Measurements from ENCODE around the gene NOX4.

NOX4 gene

GRCh38 chr11:89521792-89522191 is 30.6 kb upstream of the NOX4 start:
- no peak for DNase-seq (ENCODE audit: low spot score)
- in situ Hi-C loops (cut with MboI; ENCODE audit: low pct_unique_long_range_greater_than_20kb, low sequenced_read_pairs, unreplicated experiment), result no loop called here
- no peak for TF ChIP-seq CTCF (IDR thresholded peaks at IDR 0.05; ENCODE audit: extremely low read depth, insufficient read depth, missing control alignments)

GRCh38 chr11:89521294-89521693 is 30.1 kb upstream of the NOX4 start:
- no peak for DNase-seq (ENCODE audit: low spot score)
- in situ Hi-C loops (cut with MboI; ENCODE audit: low pct_unique_long_range_greater_than_20kb, low sequenced_read_pairs, unreplicated experiment), result no loop called here
- no peak for TF ChIP-seq CTCF (IDR thresholded peaks at IDR 0.05; ENCODE audit: extremely low read depth, insufficient read depth, missing control alignments)

GRCh38 chr11:89516496-89516895 is 25.3 kb upstream of the NOX4 start:
- TF ChIP-seq CTCF (IDR thresholded peaks at IDR 0.05; ENCODE audit: extremely low read depth, insufficient read depth, missing control alignments), result no peak
- in situ Hi-C loops (cut with MboI; ENCODE audit: low pct_unique_long_range_greater_than_20kb, low sequenced_read_pairs, unreplicated experiment), result no loop called here
- DNase-seq (ENCODE audit: low spot score), result no peak

- in situ Hi-C loops (cut with MboI; ENCODE audit: low pct_unique_long_range_greater_than_20kb, low sequenced_read_pairs, unreplicated experiment), result no loop called here
- no peak for DNase-seq (ENCODE audit: low spot score)
- TF ChIP-seq CTCF (IDR thresholded peaks at IDR 0.05; ENCODE audit: extremely low read depth, insufficient read depth, missing control alignments), result no peak
Observed at GRCh38 chr11:89508544-89508943, 17.4 kb upstream of the NOX4 start.

GRCh38 chr11:89504270-89504669 is 13.1 kb upstream of the NOX4 start:
- in situ Hi-C loops (cut with MboI; ENCODE audit: low pct_unique_long_range_greater_than_20kb, low sequenced_read_pairs, unreplicated experiment), result no loop called here
- TF ChIP-seq CTCF (IDR thresholded peaks at IDR 0.05; ENCODE audit: extremely low read depth, insufficient read depth, missing control alignments), result no peak

GRCh38 chr11:89503422-89503821 is 12.2 kb upstream of the NOX4 start:
- in situ Hi-C loops (cut with MboI; ENCODE audit: low pct_unique_long_range_greater_than_20kb, low sequenced_read_pairs, unreplicated experiment), result no loop called here
- DNase-seq (ENCODE audit: low spot score), result no peak
- TF ChIP-seq CTCF (IDR thresholded peaks at IDR 0.05; ENCODE audit: extremely low read depth, insufficient read depth, missing control alignments), result no peak

More at GRCh38 chr11:89504270-89504669, 13.1 kb upstream of the NOX4 start:
- DNase-seq (ENCODE audit: low spot score), result no peak

- in situ Hi-C loops (cut with MboI; ENCODE audit: low pct_unique_long_range_greater_than_20kb, low sequenced_read_pairs, unreplicated experiment), result no loop called here
- no peak for DNase-seq (ENCODE audit: low spot score)
- TF ChIP-seq CTCF (IDR thresholded peaks at IDR 0.05; ENCODE audit: extremely low read depth, insufficient read depth, missing control alignments), result no peak
Observed at GRCh38 chr11:89502301-89502700, 11.1 kb upstream of the NOX4 start.
